PC-3 (cell line): ENCODE data around the gene UNC45B. TPM values are rescaled to one million over a fixed set of nuclear protein-coding genes. Genes with fewer than 3 reads are reported as not detected.

Experiments used
- ATAC-seq: fragments of 200-7000 bp; cut with Tn5 transposase; 2 replicates; pipeline ENCODE4 v1.9.1; 2020; ENCODE audit warnings: mild to moderate bottlenecking, moderate library complexity
- BruUV-seq: library from RNA; stranded (reverse); fragments of 400-500 nt; replicated peaks from 2 replicates; lab custom pipeline; 2021; lab: Mats Ljungman, UMichigan
- CTCF ChIA-PET: fragments of 300-600 bp; sonication (Branson Sonifier 250); formaldehyde crosslinking; loops from one replicate; lab custom pipeline; 2022; ENCODE audit warnings: antibody characterized with exemption; lab: Charles Lee
- POLR2A ChIA-PET: fragments of 300-600 bp; sonication (Branson Sonifier 250); formaldehyde crosslinking; loops from one replicate; lab custom pipeline; 2022; ENCODE audit warnings: antibody characterized with exemption; ENCODE audit not compliant: unreplicated experiment; lab: Charles Lee
- DNase-seq: peaks from one replicate; pipeline ENCODE4 v3.0.0-alpha.2; 2015
- H2AFZ ChIP-seq: fragments of 300-600 bp; sonication (generic); 2 replicates; pipeline ENCODE4 v1.6.0; 2016; ENCODE audit warnings: antibody characterized with exemption, low read length
- H3F3A ChIP-seq: fragments of 300-600 bp; sonication (generic); one replicate; pipeline ENCODE4 v1.6.0; 2017; ENCODE audit warnings: antibody characterized with exemption, low read length, control low read depth, mild to moderate bottlenecking; ENCODE audit not compliant: unreplicated experiment
- H3K27ac ChIP-seq: fragments of 300-600 bp; sonication (generic); 2 replicates; pipeline ENCODE4 v1.5.1; 2016; ENCODE audit warnings: mild to moderate bottlenecking, low read length
- H3K27me3 ChIP-seq: fragments of 300-600 bp; sonication (generic); 2 replicates; pipeline ENCODE4 v1.6.1; 2016; ENCODE audit warnings: low read length, mixed read lengths
- H3K36me3 ChIP-seq: fragments of 300-600 bp; sonication (generic); 2 replicates; pipeline ENCODE4 v1.6.1; 2016; ENCODE audit warnings: low read depth, mixed run types, low read length, mixed read lengths
- H3K4me1 ChIP-seq: fragments of 300-600 bp; sonication (generic); 2 replicates; pipeline ENCODE4 v1.5.1; 2016; ENCODE audit warnings: low read length; ENCODE audit not compliant: insufficient read depth
- H3K4me2 ChIP-seq: fragments of 300-600 bp; sonication (generic); 2 replicates; pipeline ENCODE4 v1.6.0; 2016; ENCODE audit warnings: low read length
- H3K4me3 ChIP-seq: fragments of 300-600 bp; sonication (generic); 2 replicates; pipeline ENCODE4 v1.5.1; 2016; ENCODE audit warnings: mild to moderate bottlenecking, low read length, mixed read lengths
- H3K79me2 ChIP-seq: fragments of 300-600 bp; sonication (generic); 2 replicates; pipeline ENCODE4 v1.6.1; 2017; ENCODE audit warnings: low read length, mixed read lengths
- H3K9ac ChIP-seq: fragments of 300-600 bp; sonication (generic); 2 replicates; pipeline ENCODE4 v1.6.0; 2016; ENCODE audit warnings: mild to moderate bottlenecking, low read length
- H3K9me2 ChIP-seq: fragments of 300-600 bp; sonication (generic); replicated peaks from 2 replicates; pipeline ENCODE4 v1.6.1; 2016; ENCODE audit warnings: mixed run types, low read length, mixed read lengths
- H3K9me3 ChIP-seq: fragments of 300-600 bp; sonication (generic); 2 replicates; pipeline ENCODE4 v1.6.1; 2016; ENCODE audit warnings: low read length, mixed read lengths
- H4K20me1 ChIP-seq: fragments of 300-600 bp; sonication (generic); 2 replicates; pipeline ENCODE4 v1.6.1; 2016; ENCODE audit warnings: low read length, mixed read lengths
- EZH2 ChIP-seq: fragments of 300-600 bp; sonication (generic); IDR thresholded peaks from one replicate; pipeline ENCODE4 v1.6.1; 2017; ENCODE audit warnings: antibody characterized with exemption, mild to moderate bottlenecking, low read length; ENCODE audit not compliant: unreplicated experiment
- EZH2phosphoT487 ChIP-seq: fragments of 300-600 bp; sonication (generic); IDR thresholded peaks from 2 replicates; pipeline ENCODE4 v1.6.1; 2018; ENCODE audit warnings: mild to moderate bottlenecking, antibody characterized with exemption, low read length, borderline replicate concordance
- intact Hi-C: fragments of 100-400 bp; cut with micrococcal nuclease; formaldehyde crosslinking; loops from 2 replicates; pipeline ENCODE4 v1.9.0; 2023
- total RNA-seq: library from RNA; depleted of rRNA; stranded (reverse); fragments of >200 nt; gene quantifications from 2 replicates; pipeline ENCODE4 v1.2.3, GENCODE V29; 2014
- TF ChIP-seq, protein P1 (sequence below): fragments of 300-600 bp; sonication (generic); conservative IDR thresholded peaks from 2 replicates; pipeline ENCODE4 v1.5.1; 2017; ENCODE audit warnings: antibody characterized with exemption, low read depth, mild to moderate bottlenecking, low read length

Gene UNC45B
- total RNA-seq, 1 experiment from 2014 or later: not detected

- no peaks in the 10 kb centered on the region for H3F3A ChIP-seq
- H3K9ac ChIP-seq: no peak overlapping the region
- no peaks in the 10 kb centered on the region for H4K20me1 ChIP-seq
- TF ChIP-seq EZH2 (no peak), EZH2phosphoT487 (no peak)
- TF ChIP-seq, protein P1, sequence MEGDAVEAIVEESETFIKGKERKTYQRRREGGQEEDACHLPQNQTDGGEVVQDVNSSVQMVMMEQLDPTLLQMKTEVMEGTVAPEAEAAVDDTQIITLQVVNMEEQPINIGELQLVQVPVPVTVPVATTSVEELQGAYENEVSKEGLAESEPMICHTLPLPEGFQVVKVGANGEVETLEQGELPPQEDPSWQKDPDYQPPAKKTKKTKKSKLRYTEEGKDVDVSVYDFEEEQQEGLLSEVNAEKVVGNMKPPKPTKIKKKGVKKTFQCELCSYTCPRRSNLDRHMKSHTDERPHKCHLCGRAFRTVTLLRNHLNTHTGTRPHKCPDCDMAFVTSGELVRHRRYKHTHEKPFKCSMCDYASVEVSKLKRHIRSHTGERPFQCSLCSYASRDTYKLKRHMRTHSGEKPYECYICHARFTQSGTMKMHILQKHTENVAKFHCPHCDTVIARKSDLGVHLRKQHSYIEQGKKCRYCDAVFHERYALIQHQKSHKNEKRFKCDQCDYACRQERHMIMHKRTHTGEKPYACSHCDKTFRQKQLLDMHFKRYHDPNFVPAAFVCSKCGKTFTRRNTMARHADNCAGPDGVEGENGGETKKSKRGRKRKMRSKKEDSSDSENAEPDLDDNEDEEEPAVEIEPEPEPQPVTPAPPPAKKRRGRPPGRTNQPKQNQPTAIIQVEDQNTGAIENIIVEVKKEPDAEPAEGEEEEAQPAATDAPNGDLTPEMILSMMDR: no peak
- H3K4me3 ChIP-seq: no peak overlapping the region
- no peaks in the 10 kb centered on the region for H3K4me1 ChIP-seq
- H3K9me3 ChIP-seq: no peaks in the 10 kb centered on the region
- no peaks in the 10 kb centered on the region for H3K9me2 ChIP-seq
- ChIA-PET POLR2A (no interaction called here), CTCF (no interaction called here)
- DNase-seq (no peak), ATAC-seq (no peak)
- intact Hi-C loops: no loop called here
- BruUV-seq: no TSS peak
- H3K36me3 ChIP-seq: no peaks in the 10 kb centered on the region
- H3K27me3 ChIP-seq: peaks cover 13% of the 10 kb centered on the region
- H3K4me2 ChIP-seq: no peak overlapping the region
- no peak overlapping the region for H3K27ac ChIP-seq
- no peaks in the 10 kb centered on the region for H3K79me2 ChIP-seq
- H2AFZ ChIP-seq: no peak overlapping the region
Observed at GRCh38 chr17:35160354-35161201, 13.0 kb downstream of the UNC45B start.

GRCh38 chr17:35161281-35161761 is 13.7 kb downstream of the UNC45B start:
- DNase-seq (no peak), ATAC-seq (no peak)
- no peaks in the 10 kb centered on the region for H3K36me3 ChIP-seq
- no TSS peak for BruUV-seq
- no peak for TF ChIP-seq EZH2
- no peak for TF ChIP-seq EZH2phosphoT487
- TF ChIP-seq, protein P1: no peak
- H3K27me3 ChIP-seq: peaks cover 13% of the 10 kb centered on the region
- no peak overlapping the region for H3K4me2 ChIP-seq
- H3K9me2 ChIP-seq: no peaks in the 10 kb centered on the region
- no peaks in the 10 kb centered on the region for H3K4me1 ChIP-seq
- no peaks in the 10 kb centered on the region for H3F3A ChIP-seq
- intact Hi-C loops: no loop called here
- ChIA-PET POLR2A (no interaction called here), CTCF (no interaction called here)
- H2AFZ ChIP-seq: no peak overlapping the region
- H4K20me1 ChIP-seq: no peaks in the 10 kb centered on the region
- no peaks in the 10 kb centered on the region for H3K79me2 ChIP-seq
- H3K9ac ChIP-seq: no peak overlapping the region
- H3K4me3 ChIP-seq: no peak overlapping the region
- no peak overlapping the region for H3K27ac ChIP-seq
- no peaks in the 10 kb centered on the region for H3K9me3 ChIP-seq

DNA sequence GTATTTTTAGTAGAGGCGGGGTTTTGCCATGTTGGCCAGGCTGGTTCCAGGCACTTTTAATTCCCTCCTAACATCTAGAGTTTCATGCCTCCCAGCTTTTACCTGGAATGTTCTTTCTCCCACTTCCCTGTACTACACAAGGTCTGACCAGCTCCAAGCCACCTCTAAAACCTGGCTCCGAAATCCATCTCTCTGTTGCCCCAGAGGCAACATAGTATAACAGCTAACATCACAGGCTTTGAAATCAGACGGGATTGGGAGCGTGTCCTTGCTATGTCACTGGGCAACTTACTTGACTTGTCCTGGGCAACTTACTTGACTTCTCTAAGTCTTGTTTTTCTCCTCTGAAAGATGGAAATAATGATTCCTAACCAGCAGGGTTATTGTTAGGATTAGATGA is 15.1 kb downstream of the UNC45B start:
- H3F3A ChIP-seq: no peaks in the 10 kb centered on the region
- no peak overlapping the region for H3K4me3 ChIP-seq
- ATAC-seq (no peak), DNase-seq (no peak)
- CTCF ChIA-PET: no interaction called here
- no peak overlapping the region for H2AFZ ChIP-seq
- no peak overlapping the region for H3K4me2 ChIP-seq
- H4K20me1 ChIP-seq: no peaks in the 10 kb centered on the region
- peaks cover 13% of the 10 kb centered on the region for H3K27me3 ChIP-seq
- no peak overlapping the region for H3K27ac ChIP-seq
- peaks cover 5% of the 10 kb centered on the region; the same call in 1 of the 2 replicates for H3K4me1 ChIP-seq
- no peaks in the 10 kb centered on the region for H3K36me3 ChIP-seq
- POLR2A ChIA-PET: no interaction called here
- H3K9me3 ChIP-seq: no peaks in the 10 kb centered on the region
- TF ChIP-seq EZH2phosphoT487 (no peak), EZH2 (no peak)
- TF ChIP-seq, protein P1: no peak
- no TSS peak for BruUV-seq
- no peaks in the 10 kb centered on the region for H3K79me2 ChIP-seq
- intact Hi-C loops: no loop called here
- H3K9me2 ChIP-seq: no peaks in the 10 kb centered on the region
- no peak overlapping the region for H3K9ac ChIP-seq
